Lower leg skin (tissue), 3 donors: ENCODE data around the gene OBSCN.

Experiments
- POLR2A ChIP-seq, 2 donors: fragments of 450-650 bp; IDR thresholded peaks; one replicate each; pipeline ENCODE4 v1.6.1; 2016 to 2017; ENCODE audit warnings: antibody characterized with exemption in 2 of 2, mild to moderate bottlenecking in 1 of 2, moderate library complexity in 1 of 2
- TF ChIP-seq, protein P1 (sequence below), 3 donors: fragments of 450-650 bp; IDR thresholded peaks; one replicate each; pipeline ENCODE4 v1.5.1; 2016; ENCODE audit warnings: antibody characterized with exemption in 3 of 3, mild to moderate bottlenecking in 3 of 3, moderate library complexity in 2 of 3

DNA sequence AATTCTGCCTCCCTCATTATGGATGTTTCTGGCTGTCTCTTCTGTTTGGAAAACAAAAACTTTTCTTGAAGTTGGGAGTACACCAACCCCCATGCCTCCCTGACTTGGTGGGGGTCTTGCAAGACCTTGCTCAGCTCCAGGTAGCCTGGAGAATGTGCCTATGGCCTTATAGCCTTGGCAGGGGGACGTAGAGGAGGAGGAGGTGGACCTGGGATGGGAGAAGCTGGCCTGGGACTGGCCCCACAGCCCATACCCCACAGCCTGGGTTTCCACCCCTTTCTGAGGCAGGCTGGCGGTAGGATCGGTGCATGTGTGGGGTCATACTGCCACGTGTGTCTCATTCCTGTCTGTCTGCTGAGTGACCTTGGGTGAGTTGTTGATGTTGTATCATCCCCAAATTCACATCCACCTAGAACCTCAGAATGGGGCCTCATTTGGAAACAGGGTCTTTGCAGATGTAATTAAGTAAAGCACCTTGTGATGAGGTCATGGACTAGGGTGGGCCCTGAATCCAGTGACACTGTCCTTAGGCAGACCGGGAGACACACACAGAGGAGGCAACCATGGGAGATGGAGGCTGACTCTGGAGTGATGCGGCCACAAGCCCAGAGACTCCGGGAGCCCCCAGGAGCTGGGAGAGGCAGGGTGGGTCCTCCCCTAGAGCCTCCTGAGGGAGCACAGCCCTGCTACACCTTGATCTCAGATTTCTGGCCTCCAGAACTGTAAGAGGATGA, 18.5 kb downstream of the OBSCN start:
- TF ChIP-seq, protein P1, sequence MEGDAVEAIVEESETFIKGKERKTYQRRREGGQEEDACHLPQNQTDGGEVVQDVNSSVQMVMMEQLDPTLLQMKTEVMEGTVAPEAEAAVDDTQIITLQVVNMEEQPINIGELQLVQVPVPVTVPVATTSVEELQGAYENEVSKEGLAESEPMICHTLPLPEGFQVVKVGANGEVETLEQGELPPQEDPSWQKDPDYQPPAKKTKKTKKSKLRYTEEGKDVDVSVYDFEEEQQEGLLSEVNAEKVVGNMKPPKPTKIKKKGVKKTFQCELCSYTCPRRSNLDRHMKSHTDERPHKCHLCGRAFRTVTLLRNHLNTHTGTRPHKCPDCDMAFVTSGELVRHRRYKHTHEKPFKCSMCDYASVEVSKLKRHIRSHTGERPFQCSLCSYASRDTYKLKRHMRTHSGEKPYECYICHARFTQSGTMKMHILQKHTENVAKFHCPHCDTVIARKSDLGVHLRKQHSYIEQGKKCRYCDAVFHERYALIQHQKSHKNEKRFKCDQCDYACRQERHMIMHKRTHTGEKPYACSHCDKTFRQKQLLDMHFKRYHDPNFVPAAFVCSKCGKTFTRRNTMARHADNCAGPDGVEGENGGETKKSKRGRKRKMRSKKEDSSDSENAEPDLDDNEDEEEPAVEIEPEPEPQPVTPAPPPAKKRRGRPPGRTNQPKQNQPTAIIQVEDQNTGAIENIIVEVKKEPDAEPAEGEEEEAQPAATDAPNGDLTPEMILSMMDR (IDR thresholded peaks at IDR 0.05), result no peak
- TF ChIP-seq POLR2A (IDR thresholded peaks at IDR 0.05), result no peak
